GM21737 (cell line): ENCODE data around the gene CEBPG.

Experiments used
- ATAC-seq: cut with Tn5 transposase; IDR thresholded peaks from one replicate; pipeline ENCODE4 v1.9.1; 2021; ENCODE audit warnings: mild to moderate bottlenecking, moderate library complexity; ENCODE audit not compliant: unreplicated experiment

Gene CEBPG

DNA sequence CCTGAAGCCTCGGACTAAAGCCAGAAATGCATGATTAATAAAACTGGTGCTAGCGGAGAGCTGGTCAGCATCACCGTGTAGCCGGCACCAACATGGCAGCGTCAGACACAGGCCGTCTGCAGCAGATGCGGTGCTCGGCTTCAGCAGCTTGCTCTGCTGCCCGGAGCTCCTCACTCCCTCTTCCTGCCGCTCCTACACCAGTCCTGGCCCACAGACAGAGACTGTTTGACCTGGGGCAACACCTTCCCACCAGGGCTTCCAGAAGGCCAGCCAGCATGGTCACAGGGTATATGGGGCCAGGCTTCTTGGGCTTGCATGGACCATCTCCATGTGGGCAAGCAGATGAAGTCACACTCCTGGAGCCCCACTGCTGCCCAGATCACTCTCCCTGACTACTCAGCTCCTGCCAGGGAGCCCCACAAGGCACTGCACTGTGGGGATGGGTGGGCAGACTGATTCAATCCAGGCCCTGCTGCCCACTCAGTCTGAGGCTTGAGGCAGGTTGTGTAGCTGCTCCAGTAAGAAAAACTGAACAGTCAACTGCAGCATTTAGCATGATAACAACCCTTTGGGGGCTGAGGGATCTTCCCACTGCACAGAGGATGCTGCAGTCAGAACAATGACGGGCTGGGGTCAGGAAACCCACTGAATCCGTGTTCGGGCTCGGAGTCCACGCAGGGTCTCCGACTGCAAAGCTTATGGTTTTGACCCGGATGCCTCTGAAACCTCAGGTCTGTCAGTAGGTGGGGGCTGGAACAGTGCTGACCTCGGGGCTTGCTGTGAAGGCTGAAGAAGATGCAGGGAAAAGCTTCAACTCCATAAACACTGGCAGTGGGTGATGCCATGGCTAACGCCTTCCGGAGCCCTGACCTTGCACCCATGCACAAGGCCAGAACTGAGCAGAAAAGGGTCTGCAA, 45.6 kb downstream of the CEBPG start:
- no peak for ATAC-seq

DNA sequence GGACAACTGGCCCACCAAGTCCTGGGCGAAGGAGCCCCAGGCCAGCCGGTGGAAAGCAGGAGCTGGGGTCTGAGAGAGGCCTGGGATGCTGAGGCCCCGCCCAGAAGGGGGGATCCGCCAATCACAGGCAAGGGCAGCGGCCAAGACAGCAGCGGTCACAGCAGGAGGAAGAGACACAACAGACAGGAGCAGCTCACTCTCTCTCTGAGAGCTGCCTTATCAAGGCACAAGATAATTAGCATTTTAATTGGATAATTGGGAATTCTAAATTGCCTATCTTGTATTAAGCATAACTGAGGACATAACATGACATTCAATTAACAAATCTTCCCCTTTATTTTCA, 46.2 kb downstream of the CEBPG start:
- no peak for ATAC-seq

DNA sequence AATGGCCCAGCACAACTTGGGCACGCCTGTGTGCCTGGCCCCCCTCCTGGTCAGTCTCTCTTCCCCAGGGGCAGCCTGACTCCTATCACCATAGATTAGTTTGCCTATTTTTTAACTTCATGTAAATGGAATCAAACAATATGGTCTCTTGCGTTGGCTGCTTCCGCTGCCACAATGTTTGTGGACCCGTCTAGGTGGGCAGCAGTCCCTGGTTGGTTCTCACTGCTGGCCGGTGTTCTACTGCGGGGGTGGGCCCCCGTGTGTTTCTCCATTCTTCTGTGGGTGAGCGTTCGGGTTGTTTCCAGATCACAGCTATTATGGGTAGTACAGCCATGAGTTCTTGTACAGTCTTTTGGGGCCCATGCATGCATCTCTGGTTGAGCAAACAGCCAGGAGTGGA, 47.3 kb downstream of the CEBPG start:
- no peak for ATAC-seq

DNA sequence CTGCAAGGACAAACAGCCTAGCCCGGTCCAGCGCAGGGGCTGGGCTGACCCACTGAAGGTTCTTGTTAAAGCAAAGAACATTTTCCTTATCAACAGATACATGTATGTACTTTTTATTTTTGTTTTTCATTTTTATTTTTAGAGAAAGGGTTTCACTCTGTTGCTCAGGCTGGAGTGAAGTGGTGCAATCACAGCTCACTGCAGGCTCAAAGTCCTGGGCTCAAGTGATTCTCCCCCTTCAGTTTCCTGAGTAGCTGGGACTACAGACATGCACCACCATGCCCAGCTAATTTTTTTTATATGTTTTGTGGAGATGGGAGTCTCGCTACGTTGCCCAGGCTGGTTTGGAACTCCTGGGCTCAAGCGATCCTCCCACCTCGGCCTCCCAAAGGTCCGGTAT, 47.9 kb downstream of the CEBPG start:
- no peak for ATAC-seq

DNA sequence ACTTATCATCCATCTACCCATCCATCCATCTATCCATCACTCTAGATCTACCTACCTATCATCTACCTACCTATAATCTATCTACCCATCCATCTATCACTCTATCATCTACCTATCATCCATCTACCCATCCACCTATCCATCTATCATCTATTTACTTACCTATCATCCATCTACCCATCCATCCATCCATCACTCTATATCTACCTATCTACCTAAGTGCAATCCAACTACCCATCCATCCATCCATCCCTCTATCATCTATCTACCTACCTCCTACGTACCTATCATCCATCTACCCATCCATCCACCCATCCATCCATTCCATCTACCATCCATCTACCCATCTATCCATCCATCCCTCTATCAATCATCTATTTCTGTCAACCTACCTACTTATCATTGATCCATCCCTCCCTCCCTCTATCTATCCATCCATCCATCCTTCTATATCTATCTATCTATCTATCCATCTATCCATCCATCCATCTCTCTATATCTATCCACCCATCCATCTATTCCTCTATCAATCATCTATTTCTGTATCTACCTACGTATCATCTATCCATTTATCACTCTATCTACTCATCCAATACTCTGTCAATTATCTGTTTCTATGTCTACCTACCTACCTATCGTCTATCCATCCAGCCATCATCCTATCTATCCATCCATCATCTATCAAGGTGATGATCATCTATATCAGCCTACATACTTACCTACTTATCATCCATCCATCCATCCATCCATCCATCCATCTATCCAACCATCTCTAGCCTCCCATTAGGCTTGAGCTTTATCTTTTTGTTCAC, 49.1 kb downstream of the CEBPG start:
- ATAC-seq, result no peak

DNA sequence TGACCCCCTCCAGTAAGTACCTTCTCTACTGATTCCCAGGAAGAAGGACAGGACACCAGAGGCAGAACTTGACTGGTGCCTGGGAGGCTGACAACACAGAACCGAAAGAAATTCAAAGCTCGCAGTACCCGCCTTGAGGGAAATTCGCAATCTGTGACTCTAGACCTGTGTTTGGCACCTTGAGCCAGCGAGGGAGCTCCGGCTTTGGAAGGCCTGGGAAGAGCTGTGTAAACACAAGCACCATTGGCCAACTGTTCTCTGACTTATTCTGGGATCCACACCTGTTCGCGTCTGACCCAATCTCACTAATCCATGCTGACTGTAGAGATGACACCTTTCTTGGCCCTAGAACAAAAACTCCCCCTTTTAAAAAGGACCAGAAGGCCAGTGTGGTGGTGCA, 50.7 kb downstream of the CEBPG start:
- ATAC-seq, result no peak

DNA sequence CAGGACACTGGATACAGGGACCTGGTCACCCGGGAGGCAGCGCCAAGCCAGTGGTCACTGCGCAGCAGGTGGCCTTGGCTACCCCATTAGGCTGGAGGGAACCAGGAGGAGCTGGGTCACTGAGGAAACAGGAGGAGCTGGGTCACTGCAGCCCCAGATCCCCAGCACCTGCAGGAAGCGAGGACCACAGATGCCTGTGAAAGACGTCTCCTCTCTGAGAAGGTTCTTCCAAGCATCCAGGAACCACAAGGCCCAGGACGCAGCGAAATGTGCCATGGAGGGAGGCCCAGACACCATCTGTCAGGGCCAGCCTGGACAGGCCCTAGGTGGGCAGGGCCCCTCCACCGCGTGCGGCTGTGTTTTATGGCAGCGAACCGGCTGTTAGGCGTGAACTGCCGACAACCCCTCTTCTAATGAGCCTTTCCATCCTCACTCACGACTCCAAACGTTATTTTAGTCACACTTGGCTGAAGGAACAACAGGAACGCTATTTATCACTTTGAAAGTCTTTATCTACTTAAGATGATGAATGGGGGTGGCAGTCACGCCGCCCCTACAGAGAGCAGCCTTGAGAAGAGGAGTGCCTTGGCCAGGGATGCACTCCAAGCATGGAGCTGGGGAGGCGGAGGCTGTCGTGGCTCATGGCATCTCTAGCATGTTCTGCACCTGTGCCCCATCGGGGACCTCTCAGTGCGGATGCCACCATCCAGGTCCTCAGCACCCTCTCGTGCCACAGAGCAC, 53.3 kb downstream of the CEBPG start:
- no peak for ATAC-seq

DNA sequence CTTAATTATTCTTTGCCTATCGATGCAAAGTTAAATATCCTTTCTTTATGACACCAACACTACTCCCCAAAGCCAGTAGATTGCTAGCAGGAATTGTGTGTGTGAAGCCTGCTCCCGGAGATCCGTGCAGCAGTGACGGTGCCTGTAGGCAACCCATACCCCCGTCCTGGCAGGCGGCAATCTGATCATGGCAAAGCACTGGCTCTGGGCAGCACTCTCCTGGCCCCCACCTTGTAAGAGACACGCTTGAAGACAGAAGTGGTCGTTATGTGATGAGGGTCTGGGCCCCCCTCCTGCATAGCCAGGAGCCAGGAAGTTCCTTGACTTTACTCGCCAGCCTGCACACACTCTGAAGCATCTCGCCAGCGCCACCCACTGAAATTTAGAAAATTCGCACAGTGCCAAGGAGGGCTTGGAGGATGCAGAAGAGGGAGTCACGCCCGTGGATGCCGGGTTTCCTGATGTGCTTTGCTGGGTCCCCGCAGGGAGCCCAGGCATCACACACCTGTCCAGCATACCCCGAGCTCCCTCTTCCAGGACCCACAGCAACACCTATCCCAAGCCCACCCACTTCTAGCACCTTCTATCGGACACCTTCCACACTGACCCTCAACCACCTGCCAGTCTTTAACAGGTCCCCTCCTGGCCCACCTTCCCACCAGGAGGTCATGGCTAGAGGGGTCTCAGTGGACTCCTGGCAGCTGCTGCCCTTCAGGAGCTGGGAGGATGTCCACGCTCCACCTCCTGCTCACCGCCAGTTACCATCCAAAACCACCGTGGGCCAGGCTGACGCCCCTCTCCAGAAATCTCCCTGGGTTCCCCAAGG, 54.5 kb downstream of the CEBPG start:
- no peak for ATAC-seq

DNA sequence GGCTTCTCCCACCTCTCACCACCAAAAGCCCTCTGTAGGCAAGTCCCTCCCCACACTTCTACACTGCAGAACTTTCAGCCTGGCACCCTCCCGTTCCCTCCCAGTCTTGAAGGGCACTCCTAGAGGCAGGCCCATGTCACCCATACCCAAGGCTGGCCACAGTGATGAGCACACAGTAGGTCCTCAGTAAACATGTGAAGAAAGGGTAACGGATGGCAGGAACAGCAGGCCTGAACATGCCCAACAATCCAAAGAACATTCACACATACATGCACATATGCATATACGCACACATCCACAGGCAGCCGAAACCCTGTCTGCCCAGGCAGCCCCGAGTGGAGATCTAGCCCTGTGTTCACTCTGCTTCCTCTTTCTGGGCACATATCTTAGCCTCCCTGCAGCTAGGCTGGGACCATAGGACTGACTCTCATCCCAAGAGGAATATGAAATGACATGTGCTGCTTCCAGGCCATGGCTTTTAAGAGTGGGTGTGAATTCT, 55.2 kb downstream of the CEBPG start:
- no peak for ATAC-seq

DNA sequence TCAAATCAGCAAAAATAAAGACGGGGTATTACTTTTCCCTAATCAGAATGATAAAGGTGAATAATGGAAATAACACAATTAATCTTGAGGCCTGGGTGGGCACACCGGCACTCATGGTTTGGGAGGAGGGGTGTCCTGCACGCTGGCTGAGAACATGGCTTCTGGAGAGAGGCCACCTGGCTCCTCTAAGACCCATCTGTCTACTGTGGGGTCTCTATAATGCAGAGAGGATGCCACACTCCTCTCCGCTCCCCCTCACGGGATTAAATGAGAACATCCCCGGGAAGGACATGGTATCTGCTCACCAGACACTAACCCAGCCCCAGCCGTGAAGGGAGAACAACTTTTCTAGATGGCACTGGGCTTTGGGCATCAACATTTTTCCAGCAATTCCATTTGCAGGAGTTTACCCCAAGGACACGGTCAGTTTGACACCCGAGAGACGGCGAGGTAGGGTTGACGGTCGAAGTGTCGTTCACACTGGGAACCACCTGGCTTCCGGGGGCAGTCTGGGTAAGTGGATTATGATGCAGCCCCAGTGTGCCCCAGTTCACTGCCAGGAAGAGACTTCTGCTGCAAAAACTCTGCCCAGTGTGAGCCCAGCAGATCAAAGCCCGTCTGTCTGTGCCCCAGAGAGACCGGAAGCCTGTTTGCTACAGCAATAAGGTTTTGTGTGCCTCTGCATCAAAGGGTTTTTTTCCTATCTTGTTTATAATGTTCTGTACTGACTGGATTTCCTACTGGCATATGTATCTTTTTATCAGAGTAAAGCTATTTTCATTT, 56.6 kb downstream of the CEBPG start:
- ATAC-seq, result no peak

DNA sequence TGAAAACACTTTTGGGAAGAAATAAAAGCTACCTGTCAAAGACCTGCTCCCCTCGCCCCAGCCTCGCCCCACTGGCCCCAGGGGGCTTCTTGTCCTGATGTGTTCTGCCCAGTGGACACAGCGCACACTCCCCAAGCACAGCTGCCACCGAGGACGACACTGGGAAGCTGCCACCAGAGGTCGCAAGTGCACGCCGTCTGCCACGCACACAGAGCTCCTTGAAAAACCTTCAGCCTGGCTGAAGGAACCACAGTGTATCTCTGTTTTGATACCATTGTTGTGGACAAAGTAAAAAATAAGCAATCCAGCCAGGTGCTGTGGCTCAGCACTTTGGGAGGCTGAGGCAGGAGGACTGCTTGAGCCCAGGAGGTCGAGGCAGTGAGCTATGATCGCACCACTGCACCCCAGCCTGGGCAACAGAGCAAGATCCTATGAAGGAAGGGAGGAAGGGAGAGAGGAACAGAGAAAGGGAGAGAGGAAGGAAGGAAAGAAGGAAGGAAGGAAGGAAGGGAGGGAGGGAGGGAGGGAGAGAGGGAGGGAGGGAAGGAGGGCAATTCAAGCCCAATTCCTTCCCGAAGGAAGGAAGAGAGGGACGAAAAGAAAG, 57.3 kb downstream of the CEBPG start:
- ATAC-seq, result no peak

DNA sequence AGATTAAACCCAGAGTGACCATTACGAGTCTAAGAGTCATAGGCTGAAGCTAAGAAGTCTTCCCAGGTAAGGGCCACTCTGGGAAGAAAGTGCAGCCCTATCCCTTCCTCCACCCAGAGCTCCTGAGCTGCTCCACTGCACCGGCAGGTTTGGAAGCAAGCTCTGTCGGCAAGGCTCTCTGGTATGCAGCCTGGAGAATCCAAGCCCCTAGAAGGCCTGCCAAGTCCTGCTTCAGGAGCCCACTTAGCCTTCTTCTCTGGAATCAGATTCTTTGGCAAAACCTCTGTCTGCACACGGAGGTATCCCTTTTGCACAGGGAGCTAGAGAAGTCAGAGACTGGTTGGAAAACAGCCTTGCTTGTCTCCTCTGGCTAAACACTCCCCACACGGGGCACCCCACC, 58.5 kb downstream of the CEBPG start:
- ATAC-seq, result no peak
